Keratinocyte (primary cell): ENCODE data around the gene FCRL5. TPM values are rescaled to one million over a fixed set of nuclear protein-coding genes. Genes with fewer than 3 reads are reported as not detected.

Source experiments
- DNase-seq: peaks from one replicate; pipeline ENCODE4 v3.0.0-alpha.2; 2011; ENCODE audit warnings: low read depth, missing footprints, low spot score
- FAIRE-seq: peaks from 2 replicates; lab custom pipeline; 2011; peaks lifted over from hg19 to GRCh38; lab: Jason Lieb, UNC
- H2AFZ ChIP-seq: 2 replicates; pipeline ENCODE4 v1.6.0; 2012; ENCODE audit warnings: low read length, control low read depth, inconsistent platforms; ENCODE audit not compliant: control insufficient read depth
- H3K27ac ChIP-seq: 2 replicates; pipeline ENCODE4 v1.5.1; 2011; ENCODE audit warnings: low read length; ENCODE audit not compliant: control insufficient read depth, insufficient read depth
- H3K27me3 ChIP-seq: 3 replicates; pipeline ENCODE4 v1.6.0; 2011; ENCODE audit warnings: low read length; ENCODE audit not compliant: control insufficient read depth, insufficient read depth; ENCODE audit errors: extremely low read depth
- H3K36me3 ChIP-seq, 2 experiments: 2 replicates in 1 of 2; 3 replicates in 1 of 2; pipeline ENCODE4 v1.5.1; 2011; ENCODE audit warnings: low read length in 2 of 2, mild to moderate bottlenecking in 1 of 2; ENCODE audit not compliant: control insufficient read depth in 2 of 2, insufficient read depth in 2 of 2; ENCODE audit errors: extremely low read depth in 1 of 2
- H3K4me1 ChIP-seq: 3 replicates; pipeline ENCODE4 v1.5.1; 2011; ENCODE audit warnings: low read length; ENCODE audit not compliant: control insufficient read depth, insufficient read depth; ENCODE audit errors: extremely low read depth
- H3K4me2 ChIP-seq: 3 replicates; pipeline ENCODE4 v1.6.0; 2011; ENCODE audit warnings: low read depth, low read length; ENCODE audit not compliant: control insufficient read depth, insufficient read depth; ENCODE audit errors: extremely low read depth
- H3K4me3 ChIP-seq, 3 experiments: fragments of 200-600 bp in 1 of 3; sonication (generic) in 1 of 3; 2 replicates in 2 of 3; 3 replicates in 1 of 3; pipeline ENCODE4 v1.5.1; 2011 to 2016; ENCODE audit warnings: low read length in 3 of 3, mild to moderate bottlenecking in 3 of 3, control low read depth in 2 of 3, inconsistent platforms in 1 of 3, low read depth in 1 of 3, mixed read lengths in 1 of 3, mixed run types in 1 of 3, moderate library complexity in 1 of 3; ENCODE audit not compliant: control insufficient read depth in 2 of 3, insufficient read depth in 2 of 3; ENCODE audit errors: extremely low read depth in 1 of 3
- H3K79me2 ChIP-seq: 2 replicates; pipeline ENCODE4 v1.6.0; 2012; ENCODE audit warnings: low read length; ENCODE audit not compliant: control insufficient read depth, insufficient read depth
- H3K9ac ChIP-seq: 3 replicates; pipeline ENCODE4 v1.6.0; 2011; ENCODE audit warnings: low read length; ENCODE audit not compliant: control insufficient read depth, insufficient read depth; ENCODE audit errors: extremely low read depth
- H3K9me1 ChIP-seq: 3 replicates; pipeline ENCODE4 v1.6.0; 2011; ENCODE audit warnings: low read length; ENCODE audit not compliant: control insufficient read depth, insufficient read depth; ENCODE audit errors: extremely low read depth
- H3K9me3 ChIP-seq: 2 replicates; pipeline ENCODE4 v1.5.1; 2012; ENCODE audit warnings: low read depth, low read length; ENCODE audit not compliant: control insufficient read depth
- H4K20me1 ChIP-seq: 3 replicates; pipeline ENCODE4 v1.6.0; 2011; ENCODE audit warnings: low read length; ENCODE audit not compliant: control insufficient read depth, insufficient read depth; ENCODE audit errors: extremely low read depth
- EZH2 ChIP-seq: IDR thresholded peaks from one replicate; pipeline ENCODE4 v1.6.1; 2012; ENCODE audit warnings: inconsistent platforms, mild to moderate bottlenecking, low read length, moderate library complexity
- dilution Hi-C: fragments of 300-500 bp; cut with MboI; formaldehyde crosslinking; loops from one replicate; pipeline ENCODE4 v1.7.0; 2020; ENCODE audit warnings: low sequenced_read_pairs; ENCODE audit not compliant: extremely low pct_ligation_motif_present
- polyA plus RNA-seq, 5 experiments: library from polyadenylated mRNA; depleted of rRNA in 3 of 5; stranded (reverse) in 3 of 5; stranded (forward) in 1 of 5; unstranded in 1 of 5; fragments of >200 nt; gene quantifications; 1 replicate in 1 of 5; 2 replicates in 3 of 5; 3 replicates in 1 of 5; pipeline versions ENCODE4 v1.2.1 to v1.2.3, GENCODE V29; 2011 to 2012; ENCODE audit warnings: missing spikeins in 2 of 5, low read depth in 1 of 5, low replicate concordance in 1 of 5
- TF ChIP-seq, protein P1 (sequence below), 3 experiments: IDR thresholded peaks in 1 of 3; conservative IDR thresholded peaks in 1 of 3; optimal IDR thresholded peaks in 1 of 3; 2 replicates in 2 of 3; 3 replicates in 1 of 3; pipeline versions ENCODE3 to v1.5.1; 2011; ENCODE audit warnings: low read length in 3 of 3, mild to moderate bottlenecking in 3 of 3, moderate library complexity in 2 of 3, control low read depth in 1 of 3, inconsistent platforms in 1 of 3; ENCODE audit not compliant: insufficient read depth in 2 of 3; ENCODE audit errors: extremely low read depth in 1 of 3

FCRL5 gene
- polyA plus RNA-seq, 1 donor (not counting 4 experiments of a cell fraction or from before 2014, with no cell fraction given): not detected

DNA sequence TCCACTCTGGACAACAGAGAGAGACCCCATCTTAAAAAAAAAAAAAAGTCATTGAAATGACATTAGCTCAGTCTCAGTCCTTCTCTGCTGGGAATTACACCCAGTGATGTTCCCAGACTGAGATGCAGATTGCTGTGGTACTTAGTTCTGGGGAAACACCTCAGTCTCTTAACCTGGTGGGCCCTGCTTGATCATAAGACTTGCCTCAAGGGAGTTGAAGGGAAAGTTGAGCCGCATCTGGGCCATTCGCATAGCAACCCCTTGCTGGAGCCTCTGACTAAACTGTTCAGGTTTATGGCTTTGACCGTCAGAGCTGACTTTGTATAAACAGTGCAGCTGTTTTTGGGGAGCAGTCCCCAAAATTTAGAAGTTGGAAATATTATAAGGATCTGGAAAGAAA lies 32.2 kb upstream of the FCRL5 start:
- no peaks in the 10 kb centered on the region for H3K4me1 ChIP-seq
- no peaks in the 10 kb centered on the region for H3K9me3 ChIP-seq
- no peak overlapping the region for H3K9ac ChIP-seq
- FAIRE-seq: no peak
- no peak for DNase-seq
- no peak overlapping the region for H2AFZ ChIP-seq
- TF ChIP-seq, protein P1, sequence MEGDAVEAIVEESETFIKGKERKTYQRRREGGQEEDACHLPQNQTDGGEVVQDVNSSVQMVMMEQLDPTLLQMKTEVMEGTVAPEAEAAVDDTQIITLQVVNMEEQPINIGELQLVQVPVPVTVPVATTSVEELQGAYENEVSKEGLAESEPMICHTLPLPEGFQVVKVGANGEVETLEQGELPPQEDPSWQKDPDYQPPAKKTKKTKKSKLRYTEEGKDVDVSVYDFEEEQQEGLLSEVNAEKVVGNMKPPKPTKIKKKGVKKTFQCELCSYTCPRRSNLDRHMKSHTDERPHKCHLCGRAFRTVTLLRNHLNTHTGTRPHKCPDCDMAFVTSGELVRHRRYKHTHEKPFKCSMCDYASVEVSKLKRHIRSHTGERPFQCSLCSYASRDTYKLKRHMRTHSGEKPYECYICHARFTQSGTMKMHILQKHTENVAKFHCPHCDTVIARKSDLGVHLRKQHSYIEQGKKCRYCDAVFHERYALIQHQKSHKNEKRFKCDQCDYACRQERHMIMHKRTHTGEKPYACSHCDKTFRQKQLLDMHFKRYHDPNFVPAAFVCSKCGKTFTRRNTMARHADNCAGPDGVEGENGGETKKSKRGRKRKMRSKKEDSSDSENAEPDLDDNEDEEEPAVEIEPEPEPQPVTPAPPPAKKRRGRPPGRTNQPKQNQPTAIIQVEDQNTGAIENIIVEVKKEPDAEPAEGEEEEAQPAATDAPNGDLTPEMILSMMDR (optimal IDR thresholded peaks at IDR 0.05 in 1 of 3, IDR thresholded peaks at IDR 0.05 in 1 of 3, conservative IDR thresholded peaks at IDR 0.05 in 1 of 3; ENCODE audit: extremely low read depth in 1 of 3, insufficient read depth in 2 of 3, low read length in 3 of 3): no peak
- H3K36me3 ChIP-seq: no peaks in the 10 kb centered on the region
- peaks cover 5% of the 10 kb centered on the region for H3K27me3 ChIP-seq
- no peaks in the 10 kb centered on the region for H4K20me1 ChIP-seq
- H3K9me1 ChIP-seq: no peaks in the 10 kb centered on the region
- dilution Hi-C loops: no loop called here
- no peak overlapping the region for H3K4me2 ChIP-seq
- no peak overlapping the region for H3K27ac ChIP-seq
- no peak overlapping the region for H3K4me3 ChIP-seq
- H3K79me2 ChIP-seq: no peaks in the 10 kb centered on the region

DNA sequence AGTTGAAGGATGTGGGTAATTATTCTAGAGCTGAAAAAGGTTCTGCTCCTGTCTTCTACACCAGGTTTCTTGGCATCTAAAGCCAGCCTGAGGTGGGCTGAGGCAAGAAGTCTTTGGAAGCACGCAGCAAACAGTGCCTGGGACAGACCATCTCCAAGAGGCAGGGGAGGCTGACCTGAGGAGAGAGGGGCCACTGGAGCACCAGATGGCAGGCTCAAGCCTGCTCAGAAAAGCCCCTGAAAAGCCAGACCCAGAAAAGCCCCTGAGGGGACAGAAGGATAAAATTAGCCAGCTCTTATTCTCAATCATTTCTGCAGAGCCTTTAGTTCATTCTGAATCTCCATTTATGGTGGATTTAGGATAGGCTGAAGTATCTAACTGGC lies 28.5 kb upstream of the FCRL5 start:
- peaks cover 5% of the 10 kb centered on the region for H3K27me3 ChIP-seq
- no peaks in the 10 kb centered on the region for H4K20me1 ChIP-seq
- H3K9me1 ChIP-seq: no peaks in the 10 kb centered on the region
- no peaks in the 10 kb centered on the region for H3K36me3 ChIP-seq
- TF ChIP-seq EZH2: no peak
- TF ChIP-seq, protein P1 (optimal IDR thresholded peaks at IDR 0.05 in 1 of 3, IDR thresholded peaks at IDR 0.05 in 1 of 3, conservative IDR thresholded peaks at IDR 0.05 in 1 of 3; ENCODE audit: extremely low read depth in 1 of 3, insufficient read depth in 2 of 3, low read length in 3 of 3): no peak
- no peaks in the 10 kb centered on the region for H3K79me2 ChIP-seq
- dilution Hi-C loops: no loop called here
- H3K9me3 ChIP-seq: no peaks in the 10 kb centered on the region
- DNase-seq (no peak), FAIRE-seq (no peak)
- H2AFZ ChIP-seq: no peak overlapping the region
- H3K4me1 ChIP-seq: no peaks in the 10 kb centered on the region
- no peak overlapping the region for H3K9ac ChIP-seq
- H3K4me2 ChIP-seq: no peak overlapping the region
- no peak overlapping the region for H3K27ac ChIP-seq
- H3K4me3 ChIP-seq: no peak overlapping the region
